HG02798 (cell line): Measurements from ENCODE around the gene ANKRD34A.
A peak's percentile ranks its signal among the peaks of the same experiment; 100 is the strongest.
"Not testable (repeated sequence)": the region's sequence is repeated elsewhere in the genome, so short reads cannot be mapped to it uniquely, and the experiment has no call there.

ENCODE experiments used
- ATAC-seq: cut with Tn5 transposase; IDR thresholded peaks from one replicate; pipeline ENCODE4 v1.9.1; 2021; ENCODE audit warnings: mild to moderate bottlenecking; ENCODE audit not compliant: unreplicated experiment, poor library complexity

ANKRD34A gene

GRCh38 chr1:145952903-145953302 lies 11.5 kb downstream of the ANKRD34A start:
- no peak for ATAC-seq

GRCh38 chr1:145951526-145951925 lies 12.8 kb downstream of the ANKRD34A start:
- no peak for ATAC-seq

- ATAC-seq = no peak
Measured at GRCh38 chr1:145949219-145949618, 15.2 kb downstream of the ANKRD34A start.

GRCh38 chr1:145947551-145947950 lies 16.8 kb downstream of the ANKRD34A start:
- no peak for ATAC-seq

- no peak for ATAC-seq
Measured at GRCh38 chr1:145946477-145946986, 17.8 kb downstream of the ANKRD34A start.

- no peak for ATAC-seq
Measured at GRCh38 chr1:145944532-145944931, 19.8 kb downstream of the ANKRD34A start.

GRCh38 chr1:145942871-145943270 lies 21.5 kb downstream of the ANKRD34A start:
- no peak for ATAC-seq

GRCh38 chr1:145942405-145942804 lies 22.0 kb downstream of the ANKRD34A start:
- ATAC-seq = no peak

- ATAC-seq = no peak
Measured at GRCh38 chr1:145937436-145937835, 26.9 kb downstream of the ANKRD34A start.

GRCh38 chr1:145936247-145936646 lies 28.1 kb downstream of the ANKRD34A start:
- ATAC-seq = no peak

- no peak for ATAC-seq
Measured at GRCh38 chr1:145935708-145936107, 28.7 kb downstream of the ANKRD34A start.

- ATAC-seq = not testable (repeated sequence)
Measured at GRCh38 chr1:145932522-145933009, 31.8 kb downstream of the ANKRD34A start.

- no peak for ATAC-seq
Measured at GRCh38 chr1:145927916-145928643, 36.3 kb downstream of the ANKRD34A start.

- peak; percentile 98 for ATAC-seq
Measured at GRCh38 chr1:145927063-145927886, 37.1 kb downstream of the ANKRD34A start, which contains the start of gene RBM8A. RBM8A (minus strand) TSS chr1:145927484; CDS start chr1:145927426, 58 bp downstream.

- no peak for ATAC-seq
Measured at GRCh38 chr1:145926686-145927062, 37.7 kb downstream of the ANKRD34A start.

- ATAC-seq = no peak
Measured at GRCh38 chr1:145922266-145922665, 42.1 kb downstream of the ANKRD34A start.

- not testable (repeated sequence) for ATAC-seq
Measured at GRCh38 chr1:145920297-145920696, 44.1 kb downstream of the ANKRD34A start.

- ATAC-seq = no peak
Measured at GRCh38 chr1:145918992-145919939, 45.1 kb downstream of the ANKRD34A start.

- ATAC-seq = peak; percentile 89
Measured at GRCh38 chr1:145918144-145918991, 46.0 kb downstream of the ANKRD34A start, which contains the start of gene PEX11B. PEX11B (minus strand) TSS chr1:145918717; CDS start chr1:145918688, 29 bp downstream.
